Measurements from ENCODE around the gene NUP43. TPM values are rescaled to one million over a fixed set of nuclear protein-coding genes. Genes with fewer than 3 reads are reported as not detected.

The NUP43 gene
- total and polyA plus RNA-seq, 2 of the 13 experiments (the other 11 are each of a cell fraction or from before 2014, with no cell fraction given): 38.9 to 85.1 TPM

GRCh38 chr6:149716181-149716963 is 30.0 kb downstream of the NUP43 start (continued):
- no peak for TF ChIP-seq ZBED4 (CRISPR knock-in tag; IDR thresholded peaks at IDR 0.05; ENCODE audit: borderline replicate concordance)

DNA sequence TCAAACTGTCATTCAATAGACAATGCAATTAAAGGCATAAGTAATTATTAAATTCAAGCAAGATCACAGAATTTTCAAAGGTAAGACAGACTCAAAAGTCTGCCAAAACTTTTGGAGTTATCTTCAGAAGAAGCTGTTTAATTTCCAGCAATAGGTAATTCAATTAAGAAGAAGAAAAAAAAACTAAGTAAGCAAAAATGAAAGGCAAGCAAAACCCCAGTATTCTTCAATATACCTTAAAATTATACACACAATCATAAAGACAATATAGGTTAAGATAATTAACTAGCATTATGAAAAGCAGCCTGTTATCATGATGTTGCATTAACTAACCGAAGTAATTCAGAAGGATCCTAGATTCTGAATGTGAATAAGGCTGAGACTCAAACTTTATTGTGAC is 31.9 kb downstream of the NUP43 start:
- in situ Hi-C loops (cut with HindIII; ENCODE audit: extremely low pct_ligation_motif_present, low pct_unique_long_range_greater_than_20kb) (loop anchor here (10.0 kb wide), 1 partner anchor 150 kb away; the partner anchor contains the start of gene GINM1), intact Hi-C loops (cut with micrococcal nuclease; ENCODE audit: unreplicated experiment) (no loop called here)
- peak; percentile 24 to 66; a peak in 2 of 4 replicates for TF ChIP-seq MAFK (conservative IDR thresholded peaks at IDR 0.05 in 1 of 2, IDR thresholded peaks at IDR 0.05 in 1 of 2; ENCODE audit: low read length in 2 of 2)
- TF ChIP-seq EED (CRISPR knock-in tag; IDR thresholded peaks at IDR 0.05): no peak
- no peak for TF ChIP-seq ZNF883 (CRISPR knock-in tag; IDR thresholded peaks at IDR 0.05; ENCODE audit: not compliant biosample characterization)
- Histone ChIP-seq H3K27ac (ENCODE audit: extremely low read length, insufficient read depth, low read length) (no peak overlapping the region), H3K36me3 (replicated peaks in 1 of 2; ENCODE audit: control insufficient read depth in 1 of 2, insufficient read depth in 2 of 2, low read length in 2 of 2) (peaks cover 0 to 4% of the 10 kb centered on the region in 2 experiments; a peak in 2 of 5 replicates), H3K27me3 (ENCODE audit: control insufficient read depth in 1 of 2, insufficient read depth in 2 of 2, low read length in 2 of 2) (no peaks in the 10 kb centered on the region; a peak in 1 of 5 replicates), H3K9me3 (ENCODE audit: low read length) (no peaks in the 10 kb centered on the region), H3K4me2 (ENCODE audit: low read depth, low read length) (no peak overlapping the region), H2AFZ (ENCODE audit: low read length) (no peak overlapping the region), H3K4me3 (replicated peaks in 1 of 3; ENCODE audit: insufficient read depth in 1 of 3, low read depth in 2 of 3, low read length in 3 of 3) (no peak overlapping the region), H3K9ac (ENCODE audit: insufficient read depth, low read depth, low read length) (no peak overlapping the region), H3K79me2 (ENCODE audit: insufficient read depth, low read length) (peaks cover 84% of the 10 kb centered on the region), H4K20me1 (ENCODE audit: insufficient read depth, low read length) (peaks cover 35% of the 10 kb centered on the region), H3K4me1 (ENCODE audit: insufficient read depth, low read length) (peaks cover 38% of the 10 kb centered on the region)
- no TSS peak for BruUV-seq (replicated peaks)
- POLR2A ChIA-PET: interaction anchor here (0.6 kb wide), 1 partner anchor 48 kb away, joined by 3 read pairs; no protein-coding TSS in a partner anchor
- DNase-seq (ENCODE audit: low spot score) (no peak), ATAC-seq (no peak), FAIRE-seq (no peak)
- CTCF ChIA-PET (ENCODE audit: low intra/inter-chr PET ratio, low total read pairs): no interaction called here
- WGBS (ENCODE audit: low lambda C conversion rate): 96% methylated on average over 1 of the region's 1 CpG

Data from HepG2 (cell line).